K562 (cell line): ENCODE data around the gene DNPEP. TPM values are rescaled to one million over a fixed set of nuclear protein-coding genes. Genes with fewer than 3 reads are reported as not detected.
A peak's percentile ranks its signal among the peaks of the same experiment; 100 is the strongest.

Source experiments
- FOXP1 ChIP-seq: sonication (generic); formaldehyde crosslinking; IDR thresholded peaks from 2 replicates; pipeline ENCODE4 v1.8.0; 2022; ENCODE audit warnings: mild to moderate bottlenecking, missing genetic modification reagents
- HMGXB4 ChIP-seq: sonication (generic); formaldehyde crosslinking; IDR thresholded peaks from 2 replicates; pipeline ENCODE4 v1.8.1; 2023; ENCODE audit warnings: mild to moderate bottlenecking, missing genetic modification reagents
- JUND ChIP-seq, 2 experiments: IDR thresholded peaks; 2 replicates in 1 of 2; 3 replicates in 1 of 2; pipeline ENCODE4 v1.6.1; 2011; ENCODE audit warnings: borderline replicate concordance in 2 of 2, low read depth in 2 of 2, low read length in 2 of 2, improper control_type of control experiment in 1 of 2, missing biosample characterization in 1 of 2, missing genetic modification characterization in 1 of 2, missing genetic modification reagents in 1 of 2
- KHSRP ChIP-seq: fragments of 450-650 bp; IDR thresholded peaks from 2 replicates; pipeline ENCODE4 v1.6.1; 2017
- NFIC ChIP-seq: fragments of 450-650 bp; IDR thresholded peaks from 2 replicates; pipeline ENCODE4 v1.6.1; 2017; ENCODE audit warnings: mild to moderate bottlenecking, inconsistent platforms
- POU5F1 ChIP-seq: fragments of 150-350 bp; IDR thresholded peaks from 2 replicates; pipeline ENCODE4 v1.6.1; 2014; ENCODE audit warnings: borderline replicate concordance, low read length, low read depth, mild to moderate bottlenecking; ENCODE audit not compliant: partially characterized antibody
- SMAD2 ChIP-seq: fragments of 150-350 bp; IDR thresholded peaks from 2 replicates; pipeline ENCODE4 v1.6.1; 2014; ENCODE audit warnings: low read depth, mild to moderate bottlenecking, low read length
- SMARCB1 ChIP-seq: IDR thresholded peaks from 2 replicates; pipeline ENCODE4 v1.6.1; 2011; ENCODE audit warnings: improper control_type of control experiment, low read depth; ENCODE audit not compliant: insufficient read length
- TAF9B ChIP-seq: fragments of 450-650 bp; IDR thresholded peaks from 2 replicates; pipeline ENCODE4 v1.6.1; 2018; ENCODE audit warnings: mild to moderate bottlenecking; ENCODE audit not compliant: partially characterized antibody
- TFAM ChIP-seq: fragments of 250-450 bp; sonication (Bioruptor Pico); conservative IDR thresholded peaks from 2 replicates; pipeline ENCODE4 v1.5.0; 2021; ENCODE audit warnings: mild to moderate bottlenecking, moderate library complexity
- YY1 ChIP-seq, 3 experiments: IDR thresholded peaks; 2 replicates each; pipeline ENCODE4 v1.6.1; 2011; ENCODE audit warnings: low read length in 2 of 3, mild to moderate bottlenecking in 2 of 3, moderate library complexity in 2 of 3, borderline replicate concordance in 1 of 3, control low read depth in 1 of 3, low read depth in 1 of 3; ENCODE audit not compliant: insufficient read depth in 3 of 3, insufficient replicate concordance in 2 of 3, control insufficient read depth in 1 of 3, insufficient read length in 1 of 3; ENCODE audit errors: extremely low read depth in 1 of 3
- ZNF165 ChIP-seq: fragments of 250-450 bp; sonication (Bioruptor Pico); IDR thresholded peaks from 2 replicates; pipeline ENCODE4 v1.4.0; 2020; ENCODE audit warnings: borderline replicate concordance
- ZNF184 ChIP-seq: sonication (generic); formaldehyde crosslinking; IDR thresholded peaks from 2 replicates; pipeline ENCODE4 v1.5.0; 2020; ENCODE audit warnings: missing genetic modification reagents
- ZNF282 ChIP-seq: sonication (generic); formaldehyde crosslinking; IDR thresholded peaks from 2 replicates; pipeline ENCODE4 v1.8.1; 2023; ENCODE audit warnings: missing genetic modification reagents
- ZNF551 ChIP-seq: fragments of 250-450 bp; sonication (Bioruptor Pico); IDR thresholded peaks from 2 replicates; pipeline ENCODE4 v1.5.0; 2021; ENCODE audit warnings: mild to moderate bottlenecking, moderate library complexity
- polyA plus RNA-seq, 8 experiments: library from polyadenylated mRNA; depleted of rRNA in 4 of 8; stranded (reverse) in 5 of 8; unstranded in 3 of 8; fragments of >200 nt; fragmentation: Nextera tagmentation in 2 of 8; fragmentation: Illumina TruSeq in 1 of 8; extraction: Ambion mirVana in 2 of 8; extraction: Trizol in 1 of 8; gene quantifications; 2 replicates each; pipeline versions ENCODE4 v1.2.1 to v1.2.3, GENCODE V29; 2011 to 2014; ENCODE audit warnings: inconsistent platforms in 1 of 8, missing spikeins in 1 of 8
- total RNA-seq, 7 experiments: library from RNA; depleted of rRNA in 6 of 7; stranded (reverse); fragments of >200 nt in 6 of 7; fragmentation: Illumina TruSeq in 2 of 7; extraction: Trizol in 2 of 7; gene quantifications; 2 replicates each; pipeline versions ENCODE4 v1.2.1 to v1.2.3, GENCODE V29; 2011 to 2021; ENCODE audit warnings: low replicate concordance in 1 of 7
- TF ChIP-seq, protein P1 (sequence below): sonication (generic); formaldehyde crosslinking; IDR thresholded peaks from 2 replicates; pipeline ENCODE4 v1.8.0; 2022; ENCODE audit warnings: mild to moderate bottlenecking, missing genetic modification reagents, borderline replicate concordance
- TF ChIP-seq, protein P2 (sequence below): fragments of 450-650 bp; formaldehyde crosslinking; IDR thresholded peaks from 2 replicates; pipeline ENCODE4 v1.4.0; 2020; ENCODE audit warnings: mild to moderate bottlenecking, moderate library complexity
- TF ChIP-seq, protein P3 (sequence below): fragments of 450-650 bp; conservative IDR thresholded peaks from 2 replicates; pipeline ENCODE4 v1.6.1; 2016; ENCODE audit warnings: missing genetic modification characterization, low read depth, mild to moderate bottlenecking, missing compliant biosample characterization, moderate library complexity
- TF ChIP-seq, protein P4 (sequence below): sonication (generic); IDR thresholded peaks from 2 replicates; pipeline ENCODE4 v1.6.1; 2016

The DNPEP gene
- total and polyA plus RNA-seq, 9 of the 15 experiments (the other 6 are each of a cell fraction or from before 2014, with no cell fraction given): 34.6 to 71.4 (median 45.5) TPM

DNA sequence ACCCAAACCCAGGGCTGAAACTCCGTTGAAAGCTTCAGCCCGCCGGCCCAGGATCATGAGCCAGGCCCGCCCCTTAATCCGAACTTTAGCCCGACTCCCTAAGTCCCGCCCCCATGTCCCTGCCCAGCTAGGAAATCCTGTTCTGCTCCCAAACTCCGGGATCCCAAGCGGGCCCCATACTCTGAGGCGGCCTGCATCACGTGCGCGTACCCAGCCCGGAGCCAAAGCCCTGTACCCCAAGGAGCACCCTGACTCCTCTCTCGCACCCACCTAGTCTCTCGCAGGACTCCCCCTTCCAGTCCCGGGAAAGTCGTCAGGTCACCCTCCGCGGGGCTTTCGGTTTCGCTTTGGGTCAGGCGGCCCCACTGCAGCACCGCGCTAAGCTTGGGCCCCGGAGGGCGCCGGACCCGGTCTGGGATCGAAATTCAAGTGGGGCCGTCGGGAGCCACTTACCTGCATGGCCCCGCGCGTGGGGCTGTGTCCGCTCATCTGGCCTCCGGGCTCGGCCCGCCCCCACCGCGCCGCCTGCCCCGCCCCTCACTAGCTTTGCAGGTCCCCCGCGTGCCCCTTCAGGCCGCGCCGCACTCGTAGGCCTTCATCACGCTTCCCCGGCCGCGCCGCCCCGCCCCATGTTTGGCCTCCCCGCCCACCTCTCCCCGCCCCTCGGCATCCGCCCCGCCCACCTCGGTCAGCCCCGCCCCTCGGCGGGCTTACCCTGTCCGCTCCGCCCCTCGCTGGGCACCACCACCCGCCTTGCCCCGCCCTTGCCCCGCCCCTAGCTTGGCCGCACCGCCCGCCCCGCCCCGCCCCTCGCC, at the start of gene DNPEP (continued):
- TF ChIP-seq TFAM: no peak
- no peak for TF ChIP-seq ZNF184 (CRISPR knock-in tag)
- TF ChIP-seq KHSRP: no peak
- TF ChIP-seq, protein P1, sequence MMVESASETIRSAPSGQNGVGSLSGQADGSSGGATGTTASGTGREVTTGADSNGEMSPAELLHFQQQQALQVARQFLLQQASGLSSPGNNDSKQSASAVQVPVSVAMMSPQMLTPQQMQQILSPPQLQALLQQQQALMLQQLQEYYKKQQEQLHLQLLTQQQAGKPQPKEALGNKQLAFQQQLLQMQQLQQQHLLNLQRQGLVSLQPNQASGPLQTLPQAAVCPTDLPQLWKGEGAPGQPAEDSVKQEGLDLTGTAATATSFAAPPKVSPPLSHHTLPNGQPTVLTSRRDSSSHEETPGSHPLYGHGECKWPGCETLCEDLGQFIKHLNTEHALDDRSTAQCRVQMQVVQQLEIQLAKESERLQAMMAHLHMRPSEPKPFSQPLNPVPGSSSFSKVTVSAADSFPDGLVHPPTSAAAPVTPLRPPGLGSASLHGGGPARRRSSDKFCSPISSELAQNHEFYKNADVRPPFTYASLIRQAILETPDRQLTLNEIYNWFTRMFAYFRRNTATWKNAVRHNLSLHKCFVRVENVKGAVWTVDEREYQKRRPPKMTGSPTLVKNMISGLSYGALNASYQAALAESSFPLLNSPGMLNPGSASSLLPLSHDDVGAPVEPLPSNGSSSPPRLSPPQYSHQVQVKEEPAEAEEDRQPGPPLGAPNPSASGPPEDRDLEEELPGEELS: no peak
- TF ChIP-seq, protein P2, sequence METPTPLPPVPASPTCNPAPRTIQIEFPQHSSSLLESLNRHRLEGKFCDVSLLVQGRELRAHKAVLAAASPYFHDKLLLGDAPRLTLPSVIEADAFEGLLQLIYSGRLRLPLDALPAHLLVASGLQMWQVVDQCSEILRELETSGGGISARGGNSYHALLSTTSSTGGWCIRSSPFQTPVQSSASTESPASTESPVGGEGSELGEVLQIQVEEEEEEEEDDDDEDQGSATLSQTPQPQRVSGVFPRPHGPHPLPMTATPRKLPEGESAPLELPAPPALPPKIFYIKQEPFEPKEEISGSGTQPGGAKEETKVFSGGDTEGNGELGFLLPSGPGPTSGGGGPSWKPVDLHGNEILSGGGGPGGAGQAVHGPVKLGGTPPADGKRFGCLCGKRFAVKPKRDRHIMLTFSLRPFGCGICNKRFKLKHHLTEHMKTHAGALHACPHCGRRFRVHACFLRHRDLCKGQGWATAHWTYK (CRISPR knock-in tag): no peak
- TF ChIP-seq POU5F1: no peak
- TF ChIP-seq HMGXB4 (CRISPR knock-in tag): no peak
- no peak for TF ChIP-seq SMARCB1
- TF ChIP-seq, protein P3, sequence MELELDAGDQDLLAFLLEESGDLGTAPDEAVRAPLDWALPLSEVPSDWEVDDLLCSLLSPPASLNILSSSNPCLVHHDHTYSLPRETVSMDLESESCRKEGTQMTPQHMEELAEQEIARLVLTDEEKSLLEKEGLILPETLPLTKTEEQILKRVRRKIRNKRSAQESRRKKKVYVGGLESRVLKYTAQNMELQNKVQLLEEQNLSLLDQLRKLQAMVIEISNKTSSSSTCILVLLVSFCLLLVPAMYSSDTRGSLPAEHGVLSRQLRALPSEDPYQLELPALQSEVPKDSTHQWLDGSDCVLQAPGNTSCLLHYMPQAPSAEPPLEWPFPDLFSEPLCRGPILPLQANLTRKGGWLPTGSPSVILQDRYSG (tag): no peak
- no peak for TF ChIP-seq ZNF165 (CRISPR knock-in tag)
- peak; percentile 30 for TF ChIP-seq TAF9B
- TF ChIP-seq ZNF551: no peak
- TF ChIP-seq SMAD2: no peak
- TF ChIP-seq, protein P4, sequence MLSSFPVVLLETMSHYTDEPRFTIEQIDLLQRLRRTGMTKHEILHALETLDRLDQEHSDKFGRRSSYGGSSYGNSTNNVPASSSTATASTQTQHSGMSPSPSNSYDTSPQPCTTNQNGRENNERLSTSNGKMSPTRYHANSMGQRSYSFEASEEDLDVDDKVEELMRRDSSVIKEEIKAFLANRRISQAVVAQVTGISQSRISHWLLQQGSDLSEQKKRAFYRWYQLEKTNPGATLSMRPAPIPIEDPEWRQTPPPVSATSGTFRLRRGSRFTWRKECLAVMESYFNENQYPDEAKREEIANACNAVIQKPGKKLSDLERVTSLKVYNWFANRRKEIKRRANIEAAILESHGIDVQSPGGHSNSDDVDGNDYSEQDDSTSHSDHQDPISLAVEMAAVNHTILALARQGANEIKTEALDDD: no peak
- TF ChIP-seq ZNF282 (CRISPR knock-in tag): no peak
- no peak for TF ChIP-seq NFIC
- no peak for TF ChIP-seq JUND (IDR thresholded peaks at IDR 0.05; ENCODE audit: borderline replicate concordance, low read depth, low read length)
- TF ChIP-seq JUND (tag; IDR thresholded peaks at IDR 0.05; ENCODE audit: borderline replicate concordance, low read depth, low read length): no peak
- TF ChIP-seq YY1 (IDR thresholded peaks at IDR 0.05; ENCODE audit: borderline replicate concordance in 1 of 3, control insufficient read depth in 1 of 3, extremely low read depth in 1 of 3, insufficient read depth in 3 of 3, insufficient read length in 1 of 3, insufficient replicate concordance in 2 of 3, low read depth in 1 of 3, low read length in 2 of 3): peak in 1 of 3 experiments; percentile 34
- TF ChIP-seq FOXP1 (CRISPR knock-in tag): no peak
